CMK (cell line): ENCODE data around the gene POU2AF1.

Experiments used
- DNase-seq: peaks from one replicate; pipeline ENCODE4 v3.0.0-alpha.2; 2010; ENCODE audit warnings: low read depth

POU2AF1 gene

DNA sequence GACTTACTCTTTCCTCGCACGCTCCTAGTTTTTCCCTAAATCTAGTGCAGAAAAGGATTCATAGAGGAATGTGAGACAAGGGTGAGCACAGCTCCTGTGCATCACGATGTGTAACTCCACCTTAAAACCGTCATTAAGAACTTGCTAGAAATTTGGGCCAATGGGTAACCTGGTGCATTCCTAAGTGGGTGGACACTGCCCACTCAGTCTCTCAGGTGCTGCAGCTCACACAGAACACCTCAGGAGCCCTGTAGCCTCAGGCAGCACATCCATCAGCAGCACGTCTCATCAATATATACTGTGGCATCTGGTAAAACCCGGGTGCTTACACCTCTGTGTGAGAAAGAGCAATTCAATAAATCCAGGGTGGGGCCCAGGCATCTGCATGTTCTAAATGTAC, 68.4 kb downstream of the POU2AF1 start:
- DNase-seq, result no peak

DNA sequence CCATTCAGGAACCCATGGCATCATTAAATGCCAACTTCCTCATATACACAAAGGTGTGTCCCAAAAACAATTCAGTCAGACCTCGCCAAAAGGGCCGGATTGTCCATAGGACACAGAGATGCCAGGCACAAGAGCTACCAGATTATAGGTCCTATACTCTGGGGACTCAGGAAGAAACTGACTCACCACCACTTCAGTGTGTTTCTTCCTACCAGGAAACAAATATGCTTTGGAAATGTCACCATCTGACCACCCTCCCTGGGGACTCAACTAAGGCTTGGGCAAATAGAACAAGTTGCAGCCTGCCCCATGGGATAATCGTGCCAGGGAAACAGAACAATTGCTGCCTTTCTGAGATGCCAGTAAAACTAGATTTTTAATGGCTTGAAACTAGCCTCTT, 69.0 kb downstream of the POU2AF1 start:
- no peak for DNase-seq

DNA sequence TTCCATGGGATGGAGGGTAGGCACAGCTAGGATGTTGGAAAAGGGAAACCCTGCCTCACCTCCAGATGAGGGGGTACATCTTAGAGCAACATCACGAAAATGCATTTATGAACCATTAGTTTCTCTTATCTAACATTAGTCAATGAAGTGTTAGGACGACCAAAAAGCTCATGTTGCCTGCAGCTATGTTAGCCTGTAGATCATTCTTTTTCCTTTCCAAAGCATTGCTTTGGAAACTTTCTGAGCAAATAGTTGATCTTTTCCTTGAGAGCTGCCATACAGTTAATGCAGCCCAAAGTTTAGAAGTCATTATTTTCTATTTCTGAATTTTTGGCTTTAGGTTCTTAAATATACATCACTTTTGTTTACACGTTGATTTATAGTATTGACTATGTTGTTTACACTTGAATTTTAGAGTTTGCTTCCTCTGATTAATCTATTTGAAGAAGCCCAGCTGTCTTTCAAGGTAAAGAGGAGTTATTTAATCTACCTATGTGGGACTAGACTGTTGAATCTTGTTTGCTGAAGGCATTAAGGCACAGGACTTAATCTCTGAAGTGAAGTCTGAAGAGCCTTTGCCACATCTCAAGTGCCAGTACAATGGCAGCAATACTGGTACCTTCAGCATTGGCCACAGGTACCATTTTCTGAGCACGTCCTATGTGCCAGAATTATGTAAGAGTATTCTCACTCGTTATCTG, 69.7 kb downstream of the POU2AF1 start:
- DNase-seq, result no peak

DNA sequence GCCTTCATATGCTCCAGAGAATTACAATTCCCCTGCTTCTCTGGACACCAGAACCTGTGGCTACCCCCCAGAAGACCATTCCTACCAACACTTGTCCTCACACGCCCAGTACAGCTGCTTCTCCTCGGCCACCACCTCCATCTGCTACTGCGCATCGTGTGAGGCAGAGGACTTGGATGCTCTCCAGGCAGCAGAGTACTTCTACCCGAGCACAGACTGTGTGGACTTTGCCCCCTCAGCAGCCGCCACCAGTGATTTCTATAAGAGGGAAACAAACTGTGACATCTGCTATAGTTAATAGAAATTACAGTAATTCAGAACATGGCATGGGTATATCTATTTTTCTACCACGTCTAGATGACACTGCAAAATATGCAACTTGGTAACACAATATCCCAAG, 70.9 kb downstream of the POU2AF1 start:
- no peak for DNase-seq

DNA sequence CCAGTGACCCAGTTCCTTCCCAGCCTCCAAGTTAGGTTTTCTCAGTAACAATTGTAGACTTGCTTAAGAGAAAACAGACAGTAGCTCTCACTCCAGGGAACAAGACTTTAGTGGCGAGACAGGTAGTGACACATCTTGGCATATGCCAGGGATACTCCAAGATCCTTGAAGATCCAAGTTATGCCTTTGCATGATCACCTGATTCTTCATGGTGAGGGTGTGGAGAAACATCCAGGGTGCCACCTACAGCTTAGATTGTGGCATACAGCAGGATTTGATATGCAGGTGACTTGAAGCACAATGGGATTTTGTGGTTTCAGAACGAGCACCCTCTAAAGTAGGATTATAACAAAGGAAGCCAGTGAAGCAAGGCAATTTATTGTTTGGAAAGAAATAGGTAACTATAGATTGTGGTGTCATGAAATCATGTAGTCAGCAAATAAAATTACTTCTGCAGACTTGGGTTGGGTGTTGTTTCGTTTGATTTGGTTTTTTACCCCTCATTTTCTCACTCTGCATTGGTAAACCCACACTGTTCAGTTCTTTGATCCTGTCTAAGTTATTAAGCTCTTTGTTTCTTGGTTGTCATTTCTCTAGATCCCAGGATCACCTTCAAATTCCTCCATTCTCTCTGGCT, 71.5 kb downstream of the POU2AF1 start:
- DNase-seq, result no peak

DNA sequence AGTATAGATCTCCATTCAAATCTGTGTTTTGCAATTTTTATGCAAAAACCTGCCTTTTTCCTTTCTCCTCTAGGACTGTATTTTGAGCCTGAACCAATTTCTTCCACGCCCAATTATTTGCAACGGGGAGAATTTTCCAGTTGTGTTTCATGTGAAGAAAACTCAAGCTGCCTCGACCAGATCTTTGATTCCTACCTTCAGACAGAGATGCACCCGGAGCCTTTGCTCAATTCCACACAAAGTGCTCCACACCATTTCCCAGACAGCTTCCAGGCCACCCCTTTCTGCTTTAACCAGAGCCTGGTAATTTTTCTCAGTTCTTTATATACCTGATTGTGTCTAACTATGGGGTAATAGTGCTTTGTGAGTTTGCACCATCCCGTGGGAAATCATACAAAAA, 72.8 kb downstream of the POU2AF1 start:
- DNase-seq, result no peak

DNA sequence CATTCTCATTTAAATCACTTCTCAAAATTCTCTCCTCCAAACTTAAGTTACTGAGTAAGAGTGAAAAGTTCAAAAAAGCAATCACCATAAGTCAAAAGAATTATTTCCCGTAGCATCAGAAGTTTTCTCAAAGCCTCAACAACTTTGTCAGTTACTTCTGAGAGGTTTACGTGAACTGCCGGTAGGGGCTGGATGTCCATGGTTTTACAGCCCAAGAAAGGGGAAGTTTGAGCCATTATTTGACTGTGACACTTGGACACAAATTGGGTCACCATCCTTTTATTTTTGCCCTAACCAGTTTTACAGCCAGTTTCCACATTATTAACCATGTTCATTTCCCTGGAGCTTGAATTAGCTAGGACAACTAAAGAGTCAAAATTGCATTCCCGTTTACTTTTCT, 73.2 kb downstream of the POU2AF1 start:
- DNase-seq, result no peak

DNA sequence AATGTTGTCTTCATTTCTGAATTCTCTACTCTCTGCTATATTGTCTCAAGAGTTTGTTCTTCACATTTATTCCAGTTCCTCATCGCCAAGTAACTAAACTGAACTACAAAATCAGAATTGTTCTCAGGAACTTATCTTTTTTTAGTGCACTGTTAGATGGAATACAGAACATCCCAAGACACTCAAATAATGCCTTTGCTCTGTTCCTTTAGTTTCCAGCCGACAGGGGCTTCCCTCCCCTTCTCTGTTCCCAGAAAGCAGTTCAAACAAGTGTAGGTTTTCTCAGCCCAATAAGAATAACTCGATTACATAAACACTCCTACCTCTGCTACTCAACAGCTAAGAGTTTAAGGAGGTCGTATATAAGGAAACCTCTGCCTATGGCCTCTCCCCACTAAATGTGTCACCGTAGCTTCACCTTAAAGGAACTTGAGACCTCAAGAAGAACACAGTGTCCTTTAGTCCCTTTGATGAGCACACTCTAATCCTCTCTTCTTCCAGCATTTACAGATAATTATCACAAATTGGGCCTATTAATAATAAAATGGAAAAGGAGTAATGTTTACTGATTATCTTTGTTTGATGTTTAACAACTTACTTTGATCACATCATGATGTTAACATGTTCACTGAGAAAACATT, 73.8 kb downstream of the POU2AF1 start:
- no peak for DNase-seq

DNA sequence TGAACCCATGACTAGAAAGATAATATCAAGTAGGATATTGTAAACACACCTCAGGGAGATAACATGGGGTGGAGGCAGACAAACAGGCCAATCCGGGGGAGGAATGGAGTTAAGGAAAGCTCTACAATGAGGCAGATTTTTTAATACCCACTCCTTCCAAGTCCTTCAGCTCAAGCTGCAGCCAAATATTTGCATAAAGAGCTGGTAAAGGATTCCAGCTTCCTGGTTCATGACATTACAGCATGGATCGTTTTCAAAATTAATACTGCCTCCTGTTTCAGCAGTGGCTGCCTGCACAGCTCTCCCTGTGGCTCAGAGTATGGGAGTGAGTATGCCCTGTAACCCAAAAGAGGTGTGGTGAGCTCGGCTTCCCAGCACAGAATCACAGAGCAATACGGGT, 75.6 kb downstream of the POU2AF1 start:
- no peak for DNase-seq

DNA sequence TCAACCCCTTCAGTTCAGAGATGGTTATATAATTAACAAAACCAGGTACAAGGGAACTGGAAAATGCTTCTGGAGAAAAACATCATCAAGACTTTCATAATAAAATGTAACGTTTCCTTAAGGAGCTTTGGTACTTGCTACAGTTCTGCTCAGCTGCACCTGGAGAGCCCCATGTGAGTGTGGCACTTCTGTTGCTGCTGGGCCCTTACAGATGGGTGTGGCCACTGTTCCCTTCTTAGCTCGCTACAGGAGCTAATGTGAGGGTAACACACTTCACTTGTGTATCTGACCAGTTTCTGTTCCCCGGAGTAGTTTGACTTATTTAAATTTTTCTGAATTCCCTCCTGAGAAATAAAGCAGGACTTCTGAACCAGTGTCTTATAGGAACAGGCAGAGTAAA, 76.8 kb downstream of the POU2AF1 start:
- no peak for DNase-seq
